Kidney (tissue), 14 donors: Measurements from ENCODE around the gene NHLH2. TPM values are rescaled to one million over a fixed set of nuclear protein-coding genes. Genes with fewer than 3 reads are reported as not detected.

ENCODE experiments used
- DNase-seq, 5 donors: peaks; one replicate each; pipeline ENCODE4 v3.0.0-alpha.2; 2013 to 2020
- FAIRE-seq: peaks from 2 replicates; lab custom pipeline; 2012; peaks lifted over from hg19 to GRCh38; lab: Jason Lieb, UNC
- H3K27ac ChIP-seq, 2 donors: one replicate each; pipeline ENCODE4 v1.7.0; 2013; ENCODE audit warnings: low read depth in 2 of 2, low read length in 2 of 2, inconsistent platforms in 1 of 2
- H3K27me3 ChIP-seq: one replicate; pipeline ENCODE4 v1.7.1; 2013; ENCODE audit warnings: low read length, inconsistent platforms; ENCODE audit not compliant: control insufficient read depth, insufficient read depth
- H3K36me3 ChIP-seq, 3 donors: one replicate each; pipeline versions ENCODE4 v1.7.0 to v1.7.1; 2013; ENCODE audit warnings: low read length in 3 of 3, control low read depth in 1 of 3, inconsistent platforms in 1 of 3; ENCODE audit not compliant: insufficient read depth in 3 of 3, control insufficient read depth in 2 of 3
- H3K4me1 ChIP-seq, 3 donors: one replicate each; pipeline versions ENCODE4 v1.7.0 to v1.7.1; 2013; ENCODE audit warnings: low read length in 3 of 3, inconsistent platforms in 1 of 3, low read depth in 1 of 3; ENCODE audit not compliant: control insufficient read depth in 2 of 3, insufficient read depth in 2 of 3
- H3K4me3 ChIP-seq, 3 donors: one replicate each; pipeline versions ENCODE4 v1.7.0 to v1.8.1; 2013; ENCODE audit warnings: low read length in 3 of 3, control low read depth in 1 of 3, inconsistent platforms in 1 of 3
- H3K9ac ChIP-seq, 3 donors: one replicate each; pipeline versions ENCODE4 v1.7.0 to v1.7.1; 2013; ENCODE audit warnings: low read length in 3 of 3, control low read depth in 1 of 3, inconsistent platforms in 1 of 3
- H3K9me3 ChIP-seq, 3 donors: one replicate each; pipeline versions ENCODE4 v1.7.0 to v1.7.1; 2013; ENCODE audit warnings: low read length in 3 of 3, control low read depth in 1 of 3, inconsistent platforms in 1 of 3; ENCODE audit not compliant: control insufficient read depth in 2 of 3, insufficient read depth in 1 of 3
- CTCF ChIP-seq: IDR thresholded peaks from 3 replicates; pipeline ENCODE4 v1.5.1; 2012; ENCODE audit warnings: mild to moderate bottlenecking, moderate library complexity, borderline replicate concordance; ENCODE audit not compliant: insufficient read depth; ENCODE audit errors: extremely low read depth
- intact Hi-C: fragments of 100-400 bp; cut with DNase I; formaldehyde crosslinking; loops from one replicate; pipeline ENCODE4 v1.11.1; 2022
- polyA plus RNA-seq: library from polyadenylated mRNA; stranded (reverse); fragments of 350-450 nt; fragmentation: Illumina TruSeq; extraction: RNeasy Lipid Tissue Mini Kit (QIAGEN cat#74804); gene quantifications from one replicate; pipeline ENCODE4 v1.2.3, GENCODE V29; 2014; ENCODE audit warnings: low read depth, low replicate concordance; ENCODE audit not compliant: insufficient read depth
- total RNA-seq: library from RNA; stranded (reverse); fragmentation: NEBNext Ultra II Directional; extraction: Animal tissue kit (Norgen Biotek cat#: 25700); gene quantifications from one replicate; pipeline ENCODE4 v1.2.1, GENCODE V29; 2021
- donor health status: control.
- donor health status: control.
- donor health status: control.
- donor health status: control.
- donor health status: control.
- donor health status: DM: yes; HTN: yes; CAD: no.
- donor health status: Normal renal cell carcinoma (clear cell type).

Gene NHLH2
- total and polyA plus RNA-seq, 2 donors from 2014 or later, result not detected

DNA sequence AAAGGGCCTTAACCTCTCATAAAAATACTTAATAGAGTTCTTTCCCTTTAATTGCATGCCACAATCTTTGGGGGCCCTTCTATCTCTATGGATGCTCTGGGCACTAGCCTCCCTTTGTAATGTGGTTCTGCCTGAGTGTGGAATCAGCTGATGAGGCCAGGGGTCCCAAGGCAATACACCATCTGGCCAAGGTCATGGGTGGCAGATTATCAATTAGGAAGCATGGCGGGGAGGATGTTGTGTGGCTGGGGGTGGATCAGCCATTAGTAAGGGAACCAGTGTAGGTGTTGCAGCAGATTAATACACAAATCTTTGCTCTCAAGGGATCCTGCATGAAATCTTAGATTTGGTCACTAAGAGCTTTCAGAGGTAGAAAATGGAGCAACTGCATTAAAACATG is 35.3 kb downstream of the NHLH2 start:
- Histone ChIP-seq H3K4me1 (no peaks in the 10 kb centered on the region), H3K36me3 (no peaks in the 10 kb centered on the region), H3K9ac (no peak overlapping the region), H3K27ac (no peak overlapping the region), H3K9me3 (no peaks in the 10 kb centered on the region), H3K4me3 (no peak overlapping the region), H3K27me3 (no peaks in the 10 kb centered on the region)
- intact Hi-C loops, result loop anchor here (10.0 kb wide), 1 partner anchor 179 kb away; no protein-coding TSS in a partner anchor
- DNase-seq, result no peak
- TF ChIP-seq CTCF, result no peak
- no peak for FAIRE-seq

DNA sequence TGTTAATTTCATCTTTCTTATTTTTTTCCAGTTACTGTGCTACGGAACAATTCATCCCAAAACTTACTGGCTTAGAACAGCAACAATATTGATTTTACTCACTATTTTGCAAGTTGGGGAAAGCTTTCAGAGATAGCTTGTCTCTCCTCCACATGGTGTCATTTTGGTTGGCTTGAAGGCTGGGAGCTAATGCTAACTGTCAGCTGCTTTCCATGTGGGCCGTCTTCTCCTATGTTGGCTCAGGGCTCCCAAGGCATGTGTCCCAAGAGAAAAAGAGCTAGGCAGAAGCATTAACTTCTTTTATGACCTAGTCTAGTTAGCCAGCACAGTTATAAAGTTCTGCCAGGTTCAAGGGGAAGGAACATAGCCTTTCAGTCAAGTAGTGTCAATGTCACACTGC is 38.5 kb downstream of the NHLH2 start:
- Histone ChIP-seq H3K4me1 (no peaks in the 10 kb centered on the region), H3K9me3 (no peaks in the 10 kb centered on the region), H3K9ac (no peak overlapping the region), H3K27ac (no peak overlapping the region), H3K4me3 (no peak overlapping the region), H3K36me3 (no peaks in the 10 kb centered on the region), H3K27me3 (no peaks in the 10 kb centered on the region)
- intact Hi-C loops, result loop anchor here (10.0 kb wide), 1 partner anchor 182 kb away; no protein-coding TSS in a partner anchor
- no peak for FAIRE-seq
- TF ChIP-seq CTCF, result no peak
- no peak for DNase-seq

DNA sequence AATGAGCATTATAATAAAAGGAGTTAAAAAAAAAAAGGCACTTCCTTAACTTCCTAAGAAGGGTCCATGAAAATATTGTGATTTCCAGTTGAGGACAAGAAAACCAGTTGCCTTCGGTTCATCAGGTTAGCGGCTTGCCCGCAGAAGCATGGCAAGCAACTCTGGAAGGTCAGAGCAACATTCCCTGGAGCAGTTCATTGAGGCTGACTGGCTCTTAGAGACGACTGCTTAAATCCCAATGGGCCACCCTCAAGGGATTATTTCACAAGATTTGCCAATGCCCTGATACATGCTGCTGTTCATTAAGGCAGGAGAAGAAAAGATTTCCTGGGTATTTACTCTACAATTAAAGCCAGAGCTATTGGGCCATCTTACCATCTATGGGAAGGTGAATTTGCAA is 43.4 kb downstream of the NHLH2 start:
- Histone ChIP-seq H3K9ac (no peak overlapping the region), H3K27me3 (no peaks in the 10 kb centered on the region), H3K4me1 (no peaks in the 10 kb centered on the region), H3K36me3 (no peaks in the 10 kb centered on the region), H3K4me3 (no peak overlapping the region), H3K9me3 (no peaks in the 10 kb centered on the region), H3K27ac (no peak overlapping the region)
- intact Hi-C loops, result no loop called here
- FAIRE-seq, result no peak
- no peak for DNase-seq
- no peak for TF ChIP-seq CTCF

GRCh38 chr1:115796897-115797296 is 44.0 kb downstream of the NHLH2 start:
- TF ChIP-seq CTCF, result no peak
- H3K27ac ChIP-seq, result no peak overlapping the region
- H3K4me1 ChIP-seq, result no peaks in the 10 kb centered on the region
- no peak for FAIRE-seq
- no peak for DNase-seq
- no peaks in the 10 kb centered on the region for H3K36me3 ChIP-seq
- H3K27me3 ChIP-seq, result no peaks in the 10 kb centered on the region
- intact Hi-C loops, result no loop called here
- H3K9me3 ChIP-seq, result no peaks in the 10 kb centered on the region
- no peak overlapping the region for H3K9ac ChIP-seq
- no peak overlapping the region for H3K4me3 ChIP-seq
